WI38 (cell line): ENCODE data around the gene IPO7.
"Not testable (repeated sequence)": the region's sequence is repeated elsewhere in the genome, so short reads cannot be mapped to it uniquely, and the experiment has no call there.

Source experiments
- H3K4me3 ChIP-seq: 2 replicates; pipeline ENCODE4 v1.5.1; 2011; ENCODE audit warnings: low read depth, mild to moderate bottlenecking, control low read depth, low read length
- TF ChIP-seq, protein P1 (sequence below): IDR thresholded peaks from 2 replicates; pipeline ENCODE4 v1.5.1; 2012; ENCODE audit warnings: low read depth, mild to moderate bottlenecking, control low read depth, low read length

Gene IPO7

DNA sequence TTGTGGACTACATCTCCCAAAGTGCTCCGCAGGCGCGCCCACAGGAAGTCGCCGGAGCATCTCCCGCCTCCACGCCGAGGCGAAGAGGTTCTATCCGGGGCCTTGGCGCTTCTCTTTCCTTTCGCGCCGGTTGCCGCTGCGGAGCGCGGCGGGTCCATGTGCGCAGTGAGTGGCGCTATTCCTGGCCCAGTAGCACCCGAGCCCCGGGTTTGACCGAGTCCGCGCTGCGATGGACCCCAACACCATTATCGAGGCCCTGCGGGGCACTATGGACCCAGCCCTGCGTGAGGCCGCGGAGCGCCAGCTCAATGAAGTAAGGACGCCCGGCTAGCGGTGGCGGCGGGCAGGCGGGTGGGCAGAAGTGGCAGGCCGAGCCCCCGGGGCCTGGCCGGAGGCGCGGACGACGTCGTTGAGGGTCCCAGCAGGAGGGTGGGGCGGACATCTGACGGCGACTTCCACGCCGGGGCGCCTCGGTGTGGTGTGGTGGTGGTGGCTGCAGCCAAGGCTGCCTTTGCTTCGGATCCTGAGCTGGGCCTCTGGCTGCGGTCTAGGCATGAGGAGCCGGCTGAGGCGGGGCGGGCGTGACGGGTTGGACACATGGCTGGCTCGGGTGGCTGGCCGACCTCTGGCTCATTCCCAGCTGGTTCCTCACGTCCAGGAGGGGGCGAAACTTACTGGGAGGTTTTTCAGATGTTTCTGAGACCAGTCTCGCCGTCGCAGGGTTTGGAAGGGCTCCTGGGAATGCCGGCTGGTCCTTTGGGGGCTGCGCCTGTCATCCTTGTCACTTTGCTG, at the start of gene IPO7:
Gene IPO7 (plus strand): TSS at position 118 of the 792 bp plus-strand sequence. CDS start 112 bp downstream, at position 230.
- TF ChIP-seq, protein P1, sequence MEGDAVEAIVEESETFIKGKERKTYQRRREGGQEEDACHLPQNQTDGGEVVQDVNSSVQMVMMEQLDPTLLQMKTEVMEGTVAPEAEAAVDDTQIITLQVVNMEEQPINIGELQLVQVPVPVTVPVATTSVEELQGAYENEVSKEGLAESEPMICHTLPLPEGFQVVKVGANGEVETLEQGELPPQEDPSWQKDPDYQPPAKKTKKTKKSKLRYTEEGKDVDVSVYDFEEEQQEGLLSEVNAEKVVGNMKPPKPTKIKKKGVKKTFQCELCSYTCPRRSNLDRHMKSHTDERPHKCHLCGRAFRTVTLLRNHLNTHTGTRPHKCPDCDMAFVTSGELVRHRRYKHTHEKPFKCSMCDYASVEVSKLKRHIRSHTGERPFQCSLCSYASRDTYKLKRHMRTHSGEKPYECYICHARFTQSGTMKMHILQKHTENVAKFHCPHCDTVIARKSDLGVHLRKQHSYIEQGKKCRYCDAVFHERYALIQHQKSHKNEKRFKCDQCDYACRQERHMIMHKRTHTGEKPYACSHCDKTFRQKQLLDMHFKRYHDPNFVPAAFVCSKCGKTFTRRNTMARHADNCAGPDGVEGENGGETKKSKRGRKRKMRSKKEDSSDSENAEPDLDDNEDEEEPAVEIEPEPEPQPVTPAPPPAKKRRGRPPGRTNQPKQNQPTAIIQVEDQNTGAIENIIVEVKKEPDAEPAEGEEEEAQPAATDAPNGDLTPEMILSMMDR, result no peak
- H3K4me3 ChIP-seq, result peak within 1 kb of the TSS; percentile 92

DNA sequence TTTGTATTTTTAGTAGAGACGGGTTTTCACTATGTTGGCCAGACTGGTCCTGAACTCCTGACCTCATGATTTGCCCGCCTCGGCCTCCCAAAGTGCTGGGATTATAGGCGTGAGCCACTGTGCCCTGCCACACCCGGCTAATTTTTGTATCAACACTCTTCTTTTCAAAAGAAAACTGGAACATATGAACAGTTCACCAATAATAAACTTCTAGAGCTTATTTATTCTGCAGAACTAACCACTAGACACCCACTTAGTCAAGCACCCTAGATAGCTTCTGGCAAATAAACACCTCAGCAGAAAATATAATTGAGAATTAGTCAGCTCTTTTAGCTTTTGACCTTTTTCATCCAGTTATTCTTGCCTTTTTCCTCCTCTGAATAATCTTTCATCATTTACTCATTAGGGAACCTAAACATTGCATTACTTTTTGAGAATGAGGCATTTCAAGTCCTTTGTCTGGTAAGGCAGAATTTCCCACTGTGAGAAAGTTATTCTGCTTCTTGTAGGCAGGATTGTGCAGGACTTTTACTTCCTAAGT, 42.7 kb upstream of the IPO7 start:
- TF ChIP-seq, protein P1, result no peak
- H3K4me3 ChIP-seq, result no peak overlapping the region

DNA sequence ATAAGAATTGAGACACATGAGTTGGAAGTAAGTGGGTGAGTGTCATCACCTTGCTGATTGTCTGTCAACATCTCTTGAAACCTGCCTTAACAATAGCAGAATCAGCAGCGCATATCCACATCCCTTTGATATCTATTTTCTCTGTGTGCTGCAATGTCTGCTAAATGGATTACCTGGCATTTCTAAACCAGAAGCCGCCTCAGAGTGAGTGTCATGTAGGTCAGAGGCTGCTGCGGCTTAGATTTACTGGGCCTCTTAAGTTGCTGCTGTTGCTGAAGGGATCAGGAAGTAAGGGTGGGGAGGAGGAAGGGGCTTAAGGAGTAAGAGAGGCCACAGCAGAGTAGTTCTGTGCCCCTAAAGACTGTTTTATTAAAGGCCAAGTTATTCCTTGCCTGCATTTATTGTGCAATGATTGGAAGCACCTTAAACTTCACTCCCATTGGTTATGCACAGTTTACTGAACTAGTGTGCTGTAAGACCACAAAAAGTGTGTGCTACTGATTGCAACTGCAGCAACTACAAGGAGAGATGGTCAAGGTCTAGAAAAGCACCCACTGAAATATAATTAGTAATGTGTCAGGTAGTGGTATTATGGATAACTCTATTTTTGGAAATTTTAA, 40.3 kb upstream of the IPO7 start:
- TF ChIP-seq, protein P1, result no peak
- H3K4me3 ChIP-seq, result no peak overlapping the region

DNA sequence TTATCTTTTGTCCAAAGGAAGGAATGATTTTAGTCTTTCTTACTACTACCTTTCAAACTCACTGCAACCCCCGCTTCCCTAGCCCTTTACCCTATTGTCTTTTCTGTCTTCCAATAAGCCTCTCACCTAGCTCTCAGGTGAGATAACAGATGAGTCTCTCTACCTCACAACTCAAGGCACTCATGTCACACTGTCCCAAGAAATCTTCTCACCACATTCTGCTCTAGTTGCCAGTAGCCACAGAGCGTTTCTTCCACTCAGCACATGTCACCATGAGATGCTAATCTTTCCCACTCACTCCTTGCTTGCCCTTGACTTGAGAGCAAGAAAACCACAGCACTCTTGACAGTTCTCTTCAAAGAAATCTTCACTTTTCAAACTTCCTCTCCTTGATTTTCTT, 37.4 kb upstream of the IPO7 start:
- H3K4me3 ChIP-seq, result no peak overlapping the region
- TF ChIP-seq, protein P1, result no peak

DNA sequence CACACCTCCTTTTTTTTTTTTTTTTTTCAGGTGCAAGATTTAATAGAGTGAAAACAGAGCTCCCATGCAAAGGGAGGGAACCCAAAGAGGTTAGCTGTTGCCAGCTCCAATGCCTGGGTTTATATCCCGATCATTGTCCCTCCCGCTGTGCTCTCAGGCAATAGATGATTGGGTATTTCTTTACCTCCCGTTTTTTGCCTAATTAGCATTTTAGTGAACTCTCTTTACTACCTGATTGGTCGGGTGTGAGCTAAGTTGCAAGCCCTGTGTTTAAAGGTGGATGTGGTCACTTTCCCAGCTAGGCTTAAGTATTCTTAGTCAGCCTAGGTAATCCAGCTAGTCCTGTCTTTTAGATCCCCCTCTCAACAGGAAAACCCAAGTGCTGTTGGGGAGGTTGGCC, 36.7 kb upstream of the IPO7 start:
- not testable (repeated sequence) for H3K4me3 ChIP-seq

DNA sequence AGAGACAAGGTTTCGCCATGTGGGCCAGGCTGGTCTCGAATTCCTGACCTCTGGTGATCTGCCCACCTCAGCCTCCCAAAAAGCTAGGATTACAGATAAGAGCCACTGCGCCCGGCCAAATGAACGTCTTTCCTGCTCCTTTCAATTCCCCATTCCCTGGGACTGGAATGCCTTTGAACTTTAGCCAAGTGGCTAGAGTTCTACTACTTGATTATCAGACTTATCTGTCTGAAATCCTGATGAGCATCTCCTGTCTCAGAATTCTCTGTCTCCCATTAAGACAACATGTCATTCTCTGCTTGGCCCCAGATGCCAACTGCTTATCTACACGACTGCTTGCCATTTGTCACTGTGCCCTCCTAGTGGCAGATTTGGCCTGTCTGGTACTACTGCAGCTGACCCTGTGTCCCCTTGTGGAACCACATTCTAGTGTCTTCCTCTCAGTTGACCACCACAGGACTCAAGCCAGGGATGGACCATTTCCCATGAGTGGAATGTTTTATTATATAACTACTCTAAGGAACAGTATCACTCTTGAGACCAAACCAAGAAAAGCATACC, 33.1 kb upstream of the IPO7 start:
- no peak overlapping the region for H3K4me3 ChIP-seq
- TF ChIP-seq, protein P1, result no peak

DNA sequence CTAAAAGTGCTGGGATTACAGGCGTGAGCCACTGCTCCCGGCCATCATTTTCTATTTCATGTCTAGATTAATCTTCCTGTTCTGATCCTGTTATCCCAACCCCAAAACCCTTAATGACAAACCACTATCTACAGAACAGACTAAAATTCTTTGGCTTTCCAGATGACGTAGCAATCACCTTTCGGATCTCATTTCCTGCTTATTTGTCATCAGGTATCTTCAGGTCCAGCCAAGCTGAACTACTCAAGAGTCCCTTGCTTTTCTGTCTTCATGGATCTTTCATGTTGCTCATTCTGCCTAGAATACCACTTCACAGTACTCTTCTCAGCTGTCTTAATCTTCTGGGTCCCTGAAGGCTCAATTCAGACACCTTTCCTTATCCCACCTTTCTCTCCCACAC, 27.4 kb upstream of the IPO7 start:
- H3K4me3 ChIP-seq, result no peak overlapping the region
- TF ChIP-seq, protein P1, result no peak

DNA sequence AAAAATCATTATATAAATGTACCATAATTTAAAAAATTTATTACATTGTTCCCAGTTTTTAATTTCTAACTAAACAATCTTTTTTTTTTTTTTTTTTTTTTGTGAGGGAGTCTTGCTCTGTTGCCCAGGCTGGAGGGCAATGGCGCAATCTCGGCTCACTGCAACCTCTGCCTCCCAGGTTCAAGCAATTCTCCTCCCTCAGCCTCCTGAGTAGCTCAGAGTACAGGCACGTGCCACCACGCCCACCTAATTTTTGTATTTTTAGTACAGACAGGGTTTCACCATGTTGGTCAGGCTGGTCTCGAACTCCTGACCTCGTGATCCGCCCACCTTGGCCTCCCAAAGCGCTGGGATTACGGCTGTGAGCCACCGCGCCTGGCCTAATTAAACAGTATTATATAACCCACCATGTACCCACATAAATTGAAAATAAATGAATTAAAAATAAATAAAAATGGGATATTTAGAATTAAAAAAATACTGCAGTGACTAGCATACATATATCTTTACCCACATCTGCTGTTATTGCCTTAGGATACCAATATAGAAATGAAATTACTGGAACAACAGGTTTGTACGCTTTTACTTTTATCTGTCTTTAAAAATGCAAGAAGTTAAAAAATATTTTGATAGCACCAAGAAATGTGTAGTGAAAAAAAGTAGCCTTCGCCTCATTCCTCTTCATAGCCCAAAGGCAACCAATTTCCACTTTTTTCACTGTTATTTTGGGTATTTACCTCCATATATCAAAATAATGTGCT, 23.4 kb upstream of the IPO7 start:
- not testable (repeated sequence) for H3K4me3 ChIP-seq
